ENCODE measurements around the gene XPOT. TPM values are rescaled to one million over a fixed set of nuclear protein-coding genes. Genes with fewer than 3 reads are reported as not detected.

The XPOT gene
- total RNA-seq, 1 experiment from 2014 or later: 130 TPM

DNA sequence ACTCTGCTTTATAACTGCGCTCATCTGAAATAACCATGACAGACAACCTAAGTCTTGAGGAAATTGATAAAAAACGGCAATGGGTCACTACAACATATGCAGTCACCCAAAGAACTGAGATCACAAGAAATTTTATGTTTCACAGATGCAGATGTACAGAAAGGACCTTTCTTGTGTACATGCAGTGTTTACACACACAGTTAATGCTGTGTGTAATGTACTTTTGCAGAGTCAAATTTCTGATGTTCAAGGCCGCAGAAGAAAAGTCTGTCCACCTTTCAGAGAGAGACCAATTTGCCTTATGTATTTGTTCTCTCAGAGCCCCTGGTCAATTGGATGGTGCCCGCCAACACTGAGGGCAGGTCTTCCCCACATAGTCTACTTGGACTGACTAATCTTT, 24.8 kb downstream of the XPOT start:
- Histone ChIP-seq H4K91ac (ENCODE audit: insufficient read length, low read depth, low read length) (no peak overlapping the region), H3K9me3 (ENCODE audit: control insufficient read depth, low read depth, low read length) (no peaks in the 10 kb centered on the region), H2AFZ (ENCODE audit: low read length) (no peak overlapping the region), H2BK20ac (ENCODE audit: low read depth, low read length, poor library complexity, severe bottlenecking) (no peak overlapping the region), H3K27ac (ENCODE audit: insufficient read length, low read depth, low read length) (no peak overlapping the region), H2BK15ac (ENCODE audit: low read depth, low read length) (no peak overlapping the region), H3K18ac (ENCODE audit: insufficient read length, low read depth, low read length) (no peak overlapping the region), H4K20me1 (ENCODE audit: control insufficient read depth, insufficient read depth, insufficient read length) (peaks cover 2% of the 10 kb centered on the region), H3K14ac (ENCODE audit: insufficient read depth, low read length) (no peak overlapping the region), H4K5ac (ENCODE audit: insufficient read length, low read depth, low read length) (no peak overlapping the region), H3K27me3 (ENCODE audit: insufficient read depth, low read length) (no peaks in the 10 kb centered on the region), H2BK5ac (ENCODE audit: insufficient read length, low read length) (no peak overlapping the region), H3T11ph (ENCODE audit: low read length) (no peak overlapping the region), H3K79me1 (ENCODE audit: insufficient read depth, low read depth, low read length, poor library complexity, severe bottlenecking) (no peaks in the 10 kb centered on the region), H3K4me2 (ENCODE audit: insufficient read depth, insufficient read length, low read length) (no peak overlapping the region), H3K23ac (ENCODE audit: insufficient read length, low read depth, low read length) (no peak overlapping the region), H3K23me2 (ENCODE audit: insufficient read length, low read depth, low read length, poor library complexity, severe bottlenecking) (no peaks in the 10 kb centered on the region), H3K9ac (ENCODE audit: extremely low read depth, insufficient read length, low read length) (no peak overlapping the region), H3K56ac (ENCODE audit: insufficient read length, low read depth, low read length) (no peak overlapping the region), H3K4me1 (ENCODE audit: insufficient read depth, low read length) (no peaks in the 10 kb centered on the region), H4K8ac (replicated peaks; ENCODE audit: insufficient read length, low read depth, low read length) (no peak overlapping the region), H2AK5ac (ENCODE audit: insufficient read length, low read length) (no peak overlapping the region), H3K4ac (ENCODE audit: low read depth, low read length) (no peak overlapping the region), H2BK120ac (ENCODE audit: low read depth, low read length, poor library complexity, severe bottlenecking) (no peak overlapping the region), H3K79me2 (ENCODE audit: insufficient read depth, low read length) (no peaks in the 10 kb centered on the region), H2BK12ac (ENCODE audit: insufficient read length, low read depth, low read length) (no peak overlapping the region)
- H3K4me1 Mint-ChIP-seq: no peaks in the 10 kb centered on the region
- no peak for DNase-seq
- no peaks in the 10 kb centered on the region for H3K27me3 Mint-ChIP-seq (ENCODE audit: low read depth)
- no peak overlapping the region for H3K4me3 Mint-ChIP-seq
- no CpG with 5 or more reads among the region's 4 CpGs for WGBS (ENCODE audit: extremely low coverage, insufficient read length, low lambda C conversion rate)
- TF ChIP-seq CTCF (conservative IDR thresholded peaks at IDR 0.05): no peak
- no peaks in the 10 kb centered on the region for H3K9me3 Mint-ChIP-seq
- H3K27ac Mint-ChIP-seq: no peak overlapping the region
- peaks cover 66 to 94% (median 93%) of the 10 kb centered on the region in 3 experiments; a peak in 6 of 7 replicates for H3K36me3 Mint-ChIP-seq (ENCODE audit: insufficient read depth in 1 of 3, low read depth in 3 of 3)
